GM12873 (cell line): ENCODE results near the gene PIGO.

Experiments used
- CTCF ChIP-seq: IDR thresholded peaks from 2 replicates; pipeline ENCODE4 v1.5.1; 2012; ENCODE audit warnings: low read depth, mild to moderate bottlenecking, moderate library complexity, low read length, control low read depth; ENCODE audit not compliant: insufficient read depth; ENCODE audit errors: missing control alignments

Gene PIGO

GRCh38 chr9:35116539-35116897, 20.1 kb upstream of the PIGO start:
- TF ChIP-seq CTCF: no peak

- TF ChIP-seq CTCF: no peak
These were observed 19.5 kb upstream of the PIGO start, which contains the start of gene ATOSB for GRCh38 chr9:35115680-35116538. TSS of gene ATOSB (minus strand) at chr9:35115862. CDS start at chr9:35108274, 7,588 bp downstream.

- no peak for TF ChIP-seq CTCF
These were observed 18.6 kb upstream of the PIGO start for GRCh38 chr9:35114840-35115628.

GRCh38 chr9:35114113-35114839, 17.9 kb upstream of the PIGO start:
- no peak for TF ChIP-seq CTCF

- no peak for TF ChIP-seq CTCF
These were observed 16.0 kb upstream of the PIGO start for GRCh38 chr9:35112257-35113020.

GRCh38 chr9:35111001-35111933, 14.9 kb upstream of the PIGO start:
- no peak for TF ChIP-seq CTCF
